ENCODE results near the gene SLC45A3. TPM values are rescaled to one million over a fixed set of nuclear protein-coding genes. Genes with fewer than 3 reads are reported as not detected.

The SLC45A3 gene
- total and polyA plus RNA-seq, 2 donors (not counting 3 experiments of a cell fraction or from before 2014, with no cell fraction given), result 15.1 to 15.6 TPM

DNA sequence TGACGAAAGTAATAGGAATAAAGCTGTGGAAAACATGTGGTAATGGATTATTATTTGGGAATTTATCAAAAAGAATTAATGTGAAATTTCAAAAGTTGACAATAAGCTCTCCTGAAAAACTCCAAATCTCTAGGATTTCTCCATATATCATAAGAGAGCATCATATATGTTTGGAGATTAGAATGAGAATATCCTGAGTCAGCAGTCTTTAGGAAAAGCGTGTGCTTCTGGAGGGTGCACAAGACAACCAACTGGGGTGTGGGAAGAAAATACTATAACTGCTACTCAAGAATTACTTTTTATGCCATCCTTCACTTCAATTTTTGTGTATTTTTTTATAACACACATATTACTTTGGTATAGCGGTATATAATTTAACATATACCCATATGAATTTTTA, 68.2 kb downstream of the SLC45A3 start:
- CTCF ChIA-PET, result interaction anchor here (1.0 to 2.4 kb wide), 4 partner anchors 11 to 99 kb away, joined by 3 to 14 read pairs (median 7); no protein-coding TSS in a partner anchor
- no peak for DNase-seq (ENCODE audit: low read depth, low spot score)
- Histone ChIP-seq H3K9ac (replicated peaks; ENCODE audit: extremely low read depth, insufficient read depth, low read length) (no peak overlapping the region), H3K36me3 (ENCODE audit: control insufficient read depth in 2 of 2, extremely low read depth in 1 of 2, insufficient read depth in 2 of 2, low read length in 2 of 2) (peaks cover 9 to 28% of the 10 kb centered on the region in 2 experiments), H2AFZ (ENCODE audit: low read depth, low read length) (no peak overlapping the region), H3K4me3 (replicated peaks in 1 of 3; ENCODE audit: insufficient read depth in 1 of 3, low read depth in 1 of 3, low read length in 3 of 3) (no peak overlapping the region), H3K27me3 (ENCODE audit: control insufficient read depth in 2 of 2, insufficient read depth in 2 of 2, low read length in 2 of 2) (no peaks in the 10 kb centered on the region), H3K9me3 (replicated peaks; ENCODE audit: control insufficient read depth, insufficient read depth, low read length) (no peaks in the 10 kb centered on the region), H3K79me2 (ENCODE audit: control insufficient read depth, insufficient read depth, low read length) (peaks cover 49% of the 10 kb centered on the region), H3K4me2 (ENCODE audit: insufficient read depth, low read length) (no peak overlapping the region), H3K27ac (ENCODE audit: insufficient read depth, low read depth, low read length) (no peak overlapping the region), H3K4me1 (ENCODE audit: control insufficient read depth, extremely low read depth, insufficient read depth, low read length) (peaks cover 33% of the 10 kb centered on the region), H3K9me1 (replicated peaks; ENCODE audit: control insufficient read depth, extremely low read depth, insufficient read depth, low read length) (no peaks in the 10 kb centered on the region), H4K20me1 (replicated peaks; ENCODE audit: control insufficient read depth, extremely low read depth, insufficient read depth, low read length) (no peaks in the 10 kb centered on the region)
- no peak for FAIRE-seq
- TF ChIP-seq, protein P1, sequence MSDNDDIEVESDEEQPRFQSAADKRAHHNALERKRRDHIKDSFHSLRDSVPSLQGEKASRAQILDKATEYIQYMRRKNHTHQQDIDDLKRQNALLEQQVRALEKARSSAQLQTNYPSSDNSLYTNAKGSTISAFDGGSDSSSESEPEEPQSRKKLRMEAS (IDR thresholded peaks at IDR 0.05; ENCODE audit: insufficient read depth, insufficient read length), result no peak
- TF ChIP-seq GATA2 (IDR thresholded peaks at IDR 0.05; ENCODE audit: insufficient read depth, insufficient read length, low read depth, low read length) (no peak), JUN (IDR thresholded peaks at IDR 0.05; ENCODE audit: borderline replicate concordance, insufficient read depth, insufficient read length, low read depth) (no peak), CTCF (IDR thresholded peaks at IDR 0.05; ENCODE audit: extremely low read depth in 1 of 2, insufficient read depth in 1 of 2, low read depth in 1 of 2, low read length in 2 of 2) (no peak), POLR2A (IDR thresholded peaks at IDR 0.05; ENCODE audit: low read depth, low read length) (no peak), POLR2AphosphoS5 (IDR thresholded peaks at IDR 0.05; ENCODE audit: insufficient read depth, low read depth, low read length) (no peak), EZH2 (IDR thresholded peaks at IDR 0.05; ENCODE audit: borderline replicate concordance, low read depth, low read length, severe bottlenecking) (no peak), MYC (IDR thresholded peaks at IDR 0.05; ENCODE audit: low read depth, low read length) (no peak), FOS (IDR thresholded peaks at IDR 0.05; ENCODE audit: borderline replicate concordance, insufficient read depth, low read length) (no peak)
- no TSS peak for BruUV-seq (replicated peaks)
- dilution Hi-C loops (cut with MboI; ENCODE audit: extremely low pct_ligation_motif_present, low sequenced_read_pairs) (no loop called here), intact Hi-C loops (cut with micrococcal nuclease) (no loop called here)
- POLR2A ChIA-PET, result no interaction called here

Data from endothelial cell of umbilical vein (primary cell).